CD4-positive, CD25-positive, alpha-beta regulatory T cell (primary cell): Measurements from ENCODE around the gene OR8B4. TPM values are rescaled to one million over a fixed set of nuclear protein-coding genes. Genes with fewer than 3 reads are reported as not detected.
"Not testable (repeated sequence)": the region's sequence is repeated elsewhere in the genome, so short reads cannot be mapped to it uniquely, and the experiment has no call there.

Experiments
- ATAC-seq, 2 donors: fragments of 150-1000 bp; cut with Tn5 transposase; one replicate each; pipeline ENCODE4 v1.10.0; 2021; ENCODE audit warnings: low read depth in 2 of 2, moderate number of reproducible peaks in 2 of 2, moderate library complexity in 1 of 2
- DNase-seq, 3 donors: peaks; one replicate each; pipeline versions ENCODE4 v3.0.0 to v3.0.0-alpha.2; 2012 to 2022; ENCODE audit warnings: mixed read lengths in 1 of 3
- H3K27ac ChIP-seq: one replicate; pipeline ENCODE4 v1.7.0; 2013; ENCODE audit warnings: mild to moderate bottlenecking, low read length; ENCODE audit not compliant: insufficient read depth, poor library complexity, severe bottlenecking
- H3K27me3 ChIP-seq: one replicate; pipeline ENCODE4 v1.7.0; 2013; ENCODE audit warnings: low read length; ENCODE audit not compliant: control insufficient read depth, insufficient read depth
- H3K36me3 ChIP-seq: one replicate; pipeline ENCODE4 v1.7.0; 2013; ENCODE audit warnings: mild to moderate bottlenecking, low read length, moderate library complexity; ENCODE audit not compliant: control insufficient read depth, insufficient read depth
- H3K4me1 ChIP-seq: 2 replicates; pipeline ENCODE4 v1.7.0; 2013; ENCODE audit warnings: mild to moderate bottlenecking, low read length; ENCODE audit not compliant: insufficient read depth, control insufficient read depth, poor library complexity, severe bottlenecking
- H3K4me3 ChIP-seq: one replicate; pipeline ENCODE4 v1.7.0; 2013; ENCODE audit warnings: low read depth, mild to moderate bottlenecking, low read length, moderate library complexity
- H3K9me3 ChIP-seq, 2 experiments: 1 replicate in 1 of 2; 2 replicates in 1 of 2; pipeline ENCODE4 v1.7.0; 2013; ENCODE audit warnings: low read length in 2 of 2, mild to moderate bottlenecking in 1 of 2, moderate library complexity in 1 of 2; ENCODE audit not compliant: control insufficient read depth in 2 of 2
- H3K27ac Mint-ChIP-seq, 3 donors: one replicate each; pipeline ENCODE4 v1.8.0; 2020 to 2022; ENCODE audit warnings: mild to moderate bottlenecking in 3 of 3, mixed read lengths in 3 of 3, moderate library complexity in 2 of 3
- H3K27me3 Mint-ChIP-seq: one replicate; pipeline ENCODE4 v1.8.0; 2022; ENCODE audit warnings: mild to moderate bottlenecking, mixed read lengths
- H3K36me3 Mint-ChIP-seq: one replicate; pipeline ENCODE4 v1.8.0; 2020; ENCODE audit warnings: mixed read lengths
- H3K4me1 Mint-ChIP-seq, 4 donors: one replicate each; pipeline ENCODE4 v1.8.0; 2020 to 2022; ENCODE audit warnings: mixed read lengths in 4 of 4, mild to moderate bottlenecking in 1 of 4
- H3K4me3 Mint-ChIP-seq, 4 donors: one replicate each; pipeline ENCODE4 v1.8.0; 2020 to 2022; ENCODE audit warnings: mild to moderate bottlenecking in 4 of 4, mixed read lengths in 4 of 4, moderate library complexity in 3 of 4
- H3K9me3 Mint-ChIP-seq, 7 donors: one replicate each; pipeline ENCODE4 v1.8.0; 2020 to 2022; ENCODE audit warnings: mixed read lengths in 7 of 7, mild to moderate bottlenecking in 3 of 7, moderate library complexity in 2 of 7
- polyA plus RNA-seq, 4 donors: library from polyadenylated mRNA; unstranded; fragments of 300-500 nt; fragmentation: Illumina TruSeq; gene quantifications; one replicate each; pipeline ENCODE4 v1.2.3, GENCODE V29; 2021
- total RNA-seq: library from RNA; stranded (reverse); gene quantifications from one replicate; pipeline ENCODE4 v1.2.3, GENCODE V29; 2022

Gene OR8B4
- total and polyA plus RNA-seq, 5 donors from 2014 or later: not detected

GRCh38 chr11:124463324-124463723 is 38.7 kb upstream of the OR8B4 start:
- H3K4me3 Mint-ChIP-seq: no peak overlapping the region
- Histone ChIP-seq H3K9me3 (no peaks in the 10 kb centered on the region), H3K27ac (no peak overlapping the region), H3K4me1 (no peaks in the 10 kb centered on the region), H3K4me3 (no peak overlapping the region), H3K27me3 (no peaks in the 10 kb centered on the region), H3K36me3 (no peaks in the 10 kb centered on the region)
- ATAC-seq (no peak), DNase-seq (no peak)
- H3K9me3 Mint-ChIP-seq: peaks cover 0 to 5% (median 1%) of the 10 kb centered on the region in 7 donors
- H3K27ac Mint-ChIP-seq: no peak overlapping the region
- no peaks in the 10 kb centered on the region for H3K27me3 Mint-ChIP-seq
- H3K36me3 Mint-ChIP-seq: no peaks in the 10 kb centered on the region
- no peaks in the 10 kb centered on the region for H3K4me1 Mint-ChIP-seq

- DNase-seq: no peak
- H3K4me1 ChIP-seq: no peaks in the 10 kb centered on the region
- Mint-ChIP-seq H3K27ac (no peak overlapping the region), H3K9me3 (peaks cover 0 to 5% (median 1%) of the 10 kb centered on the region in 7 donors), H3K36me3 (no peaks in the 10 kb centered on the region), H3K4me1 (no peaks in the 10 kb centered on the region), H3K4me3 (no peak overlapping the region), H3K27me3 (no peaks in the 10 kb centered on the region)
- H3K36me3 ChIP-seq: no peaks in the 10 kb centered on the region
- H3K9me3 ChIP-seq: no peaks in the 10 kb centered on the region
- no peak overlapping the region for H3K4me3 ChIP-seq
- no peak for ATAC-seq
- no peak overlapping the region for H3K27ac ChIP-seq
- no peaks in the 10 kb centered on the region for H3K27me3 ChIP-seq
Measured at GRCh38 chr11:124460459-124460858, 35.8 kb upstream of the OR8B4 start.

DNA sequence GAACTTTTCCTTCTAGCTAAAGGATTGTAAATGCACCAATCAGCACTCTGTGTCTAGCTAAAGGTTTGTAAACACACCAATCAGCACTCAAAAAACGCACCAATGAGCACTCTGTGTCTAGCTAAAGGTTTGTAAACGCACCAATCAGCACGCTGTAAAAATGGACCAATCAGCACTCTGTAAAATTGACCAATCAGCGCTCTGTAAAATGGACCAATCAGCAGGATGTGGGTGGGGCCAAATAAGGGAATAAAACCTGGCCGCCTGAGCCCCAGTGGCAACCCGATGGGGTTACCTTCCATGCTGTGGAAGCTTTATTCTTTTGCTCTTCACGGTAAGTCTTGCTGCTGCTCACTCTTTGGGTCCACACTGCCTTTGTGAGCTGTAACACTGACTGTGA is 34.7 kb upstream of the OR8B4 start:
- not testable (repeated sequence) for ATAC-seq, H3K4me1 ChIP-seq, H3K27me3 Mint-ChIP-seq, H3K4me1 Mint-ChIP-seq, H3K27me3 ChIP-seq, H3K9me3 Mint-ChIP-seq, H3K9me3 ChIP-seq, H3K27ac Mint-ChIP-seq, H3K4me3 ChIP-seq, H3K36me3 Mint-ChIP-seq, DNase-seq, H3K36me3 ChIP-seq, H3K4me3 Mint-ChIP-seq, H3K27ac ChIP-seq

DNA sequence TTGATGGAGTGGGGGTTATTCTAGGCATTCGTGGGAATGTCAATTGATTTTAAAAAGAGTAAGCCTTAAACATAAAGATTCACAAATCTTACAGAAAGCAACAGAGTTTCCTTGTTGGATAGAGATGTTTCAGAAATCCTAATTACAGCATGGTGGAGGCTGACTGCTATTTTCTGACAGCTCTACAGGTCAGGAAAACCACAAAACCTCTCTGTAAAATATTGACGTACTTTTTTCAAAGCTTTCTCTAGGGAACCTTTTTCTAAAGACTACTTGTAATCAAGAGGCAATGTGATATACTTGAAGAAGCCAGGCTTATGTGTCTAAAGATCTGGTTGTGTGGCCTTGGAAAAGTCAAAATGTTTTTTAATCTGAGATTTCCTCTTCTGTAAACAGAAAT is 29.9 kb upstream of the OR8B4 start:
- Mint-ChIP-seq H3K27me3 (no peaks in the 10 kb centered on the region), H3K36me3 (no peaks in the 10 kb centered on the region), H3K9me3 (peaks cover 0 to 9% (median 2%) of the 10 kb centered on the region in 7 donors), H3K4me1 (no peaks in the 10 kb centered on the region), H3K27ac (no peak overlapping the region), H3K4me3 (no peak overlapping the region)
- no peak for DNase-seq
- Histone ChIP-seq H3K4me1 (no peaks in the 10 kb centered on the region), H3K27ac (no peak overlapping the region), H3K36me3 (no peaks in the 10 kb centered on the region), H3K27me3 (peaks cover 1% of the 10 kb centered on the region), H3K4me3 (no peak overlapping the region), H3K9me3 (no peaks in the 10 kb centered on the region)
- no peak for ATAC-seq

DNA sequence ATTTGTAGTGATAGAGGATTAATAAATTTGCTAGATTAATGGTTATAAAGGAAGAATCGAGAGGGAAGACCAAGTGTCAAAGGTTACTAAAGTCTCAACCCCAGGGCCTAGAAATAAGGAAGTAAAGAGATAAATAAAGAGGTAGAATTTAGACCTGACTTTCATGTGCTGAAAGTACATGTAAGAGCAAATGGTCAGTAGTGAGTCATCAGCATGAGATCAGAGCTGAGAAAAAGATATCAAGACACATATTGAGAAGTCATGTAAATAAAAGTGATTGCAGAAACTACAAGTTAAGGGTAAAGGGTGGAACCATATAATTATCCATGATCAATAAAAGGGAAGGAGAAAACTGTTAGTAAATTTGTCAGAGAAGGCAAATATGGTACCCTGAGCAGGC is 22.2 kb upstream of the OR8B4 start:
- H3K4me1 ChIP-seq: no peaks in the 10 kb centered on the region
- peaks cover 1% of the 10 kb centered on the region for H3K27me3 ChIP-seq
- no peak overlapping the region for H3K27ac ChIP-seq
- peak overlapping the region in 1 of 4 donors; percentile 49 for H3K4me3 Mint-ChIP-seq
- no peak for DNase-seq
- H3K36me3 Mint-ChIP-seq: no peaks in the 10 kb centered on the region
- H3K27ac Mint-ChIP-seq: no peak overlapping the region
- no peaks in the 10 kb centered on the region for H3K36me3 ChIP-seq
- H3K4me1 Mint-ChIP-seq: no peaks in the 10 kb centered on the region
- H3K4me3 ChIP-seq: no peak overlapping the region
- ATAC-seq: no peak
- peaks cover 7% of the 10 kb centered on the region for H3K27me3 Mint-ChIP-seq
- no peaks in the 10 kb centered on the region for H3K9me3 ChIP-seq
- peaks cover 0 to 12% (median 1%) of the 10 kb centered on the region in 7 donors for H3K9me3 Mint-ChIP-seq

GRCh38 chr11:124445646-124446150 is 21.0 kb upstream of the OR8B4 start, which contains the start of gene OR8B8:
OR8B8 (minus strand) TSS chr11:124445696; CDS start chr11:124441085, 4,611 bp downstream.
- no peaks in the 10 kb centered on the region for H3K36me3 Mint-ChIP-seq
- peaks cover 7% of the 10 kb centered on the region for H3K27me3 Mint-ChIP-seq
- ATAC-seq (no peak), DNase-seq (no peak)
- no peak within 1 kb of the TSS for H3K4me3 ChIP-seq
- no peak within 1 kb of the TSS for H3K27ac ChIP-seq
- peaks cover 0 to 5% (median 0%) of the 10 kb centered on the region in 7 donors for H3K9me3 Mint-ChIP-seq
- no peaks in the 10 kb centered on the region for H3K36me3 ChIP-seq
- no peaks in the 10 kb centered on the region for H3K4me1 Mint-ChIP-seq
- no peaks in the 10 kb centered on the region for H3K4me1 ChIP-seq
- no peaks in the 10 kb centered on the region for H3K9me3 ChIP-seq
- no peak within 1 kb of the TSS for H3K4me3 Mint-ChIP-seq
- no peaks in the 10 kb centered on the region for H3K27me3 ChIP-seq
- no peak within 1 kb of the TSS for H3K27ac Mint-ChIP-seq

DNA sequence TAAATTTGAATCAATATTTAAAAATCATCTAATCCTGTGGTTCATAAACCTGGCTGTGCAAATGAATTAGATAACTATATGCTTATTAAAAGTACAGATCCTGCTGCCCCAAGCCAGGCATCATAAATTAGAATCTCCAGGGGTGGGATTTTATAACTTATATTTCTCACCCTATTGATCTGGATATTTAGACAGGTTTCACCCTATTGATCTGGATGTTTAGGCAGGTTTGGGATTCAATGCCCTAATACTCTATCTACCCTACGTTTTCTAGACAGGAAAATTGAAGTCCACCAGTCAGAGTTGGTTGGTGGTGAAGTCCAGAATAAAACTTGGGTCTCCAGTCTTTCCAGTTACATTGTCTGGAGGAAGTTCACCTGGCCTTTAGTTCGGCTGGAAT is 18.2 kb upstream of the OR8B4 start:
- H3K9me3 Mint-ChIP-seq: peaks cover 0 to 4% (median 1%) of the 10 kb centered on the region in 7 donors
- DNase-seq: no peak
- H3K27me3 Mint-ChIP-seq: peaks cover 7% of the 10 kb centered on the region
- Histone ChIP-seq H3K27ac (no peak overlapping the region), H3K9me3 (no peaks in the 10 kb centered on the region), H3K4me3 (no peak overlapping the region), H3K36me3 (no peaks in the 10 kb centered on the region), H3K4me1 (no peaks in the 10 kb centered on the region), H3K27me3 (no peaks in the 10 kb centered on the region)
- no peak overlapping the region for H3K4me3 Mint-ChIP-seq
- H3K4me1 Mint-ChIP-seq: no peaks in the 10 kb centered on the region
- no peaks in the 10 kb centered on the region for H3K36me3 Mint-ChIP-seq
- no peak for ATAC-seq
- no peak overlapping the region for H3K27ac Mint-ChIP-seq

DNA sequence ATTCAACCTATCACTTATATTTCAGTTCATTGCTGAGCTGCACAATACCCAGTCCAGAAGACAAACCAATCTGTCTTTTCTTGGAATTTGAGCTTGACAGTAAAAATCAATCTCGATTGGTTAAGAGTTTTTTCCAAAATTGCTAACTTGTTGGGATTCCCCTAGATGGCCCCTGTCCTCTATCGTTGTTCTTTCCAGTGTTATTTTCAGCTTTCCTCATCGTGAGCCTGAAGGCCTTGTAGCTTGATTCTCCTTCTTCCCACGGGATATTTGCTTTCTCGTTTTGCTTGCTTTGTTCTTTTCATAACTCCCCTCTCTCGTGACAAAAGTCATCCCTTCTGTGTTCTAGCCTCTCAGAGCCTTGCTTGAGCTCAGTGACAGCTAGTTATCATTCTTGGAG is 17.8 kb upstream of the OR8B4 start:
- no peaks in the 10 kb centered on the region for H3K4me1 ChIP-seq
- Mint-ChIP-seq H3K27ac (no peak overlapping the region), H3K36me3 (no peaks in the 10 kb centered on the region), H3K4me3 (no peak overlapping the region), H3K9me3 (peaks cover 0 to 4% (median 1%) of the 10 kb centered on the region in 7 donors), H3K27me3 (peaks cover 7% of the 10 kb centered on the region), H3K4me1 (no peaks in the 10 kb centered on the region)
- H3K27me3 ChIP-seq: no peaks in the 10 kb centered on the region
- no peak overlapping the region for H3K4me3 ChIP-seq
- ATAC-seq (no peak), DNase-seq (no peak)
- no peaks in the 10 kb centered on the region for H3K36me3 ChIP-seq
- no peak overlapping the region for H3K27ac ChIP-seq
- H3K9me3 ChIP-seq: no peaks in the 10 kb centered on the region
